ENCODE data around the gene LRIT2.

GRCh38 chr10:84173501-84173929 lies 51.8 kb downstream of the LRIT2 start, which contains the start of gene GPR15LG:
- TF ChIP-seq POLR2A (IDR thresholded peaks at IDR 0.05; ENCODE audit: low read length) (no peak), GATA1 (IDR thresholded peaks at IDR 0.05; ENCODE audit: low read depth, low read length) (no peak)

Measured in erythroblast (primary cell).